IPS-NIHi7 (cell line): Measurements from ENCODE around the gene PTBP3.
"Not testable (repeated sequence)": the region's sequence is repeated elsewhere in the genome, so short reads cannot be mapped to it uniquely, and the experiment has no call there.

Source experiments
- DNase-seq: peaks from one replicate; pipeline ENCODE4 v3.0.0; 2012; ENCODE audit warnings: mixed read lengths; ENCODE audit errors: extremely low spot score

The PTBP3 gene

GRCh38 chr9:112207451-112207850 lies 126.0 kb downstream of the PTBP3 start:
- DNase-seq, result no peak

GRCh38 chr9:112203536-112203935 lies 129.9 kb downstream of the PTBP3 start:
- no peak for DNase-seq

DNA sequence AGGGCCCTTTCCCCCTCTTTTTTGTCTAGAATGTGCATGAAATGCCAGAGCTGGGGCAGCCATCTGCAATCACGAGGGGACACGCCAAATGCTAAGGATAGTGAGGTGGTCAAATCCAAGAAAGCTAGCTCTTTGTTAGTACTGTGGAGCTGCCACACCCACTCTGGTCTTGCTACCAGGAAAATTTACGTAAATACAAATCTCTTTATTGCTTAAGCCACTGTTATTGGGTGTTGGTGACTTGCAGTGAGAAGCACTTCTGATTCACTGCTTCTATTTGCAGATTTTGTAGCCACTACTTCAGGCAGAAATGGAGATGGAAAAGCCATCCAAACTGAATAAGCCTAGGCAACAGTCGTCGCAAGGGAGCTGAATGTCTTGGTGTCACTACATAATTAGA lies 132.7 kb downstream of the PTBP3 start:
- DNase-seq, result no peak

GRCh38 chr9:112198646-112199045 lies 134.8 kb downstream of the PTBP3 start:
- DNase-seq, result no peak

GRCh38 chr9:112194969-112195431 lies 138.4 kb downstream of the PTBP3 start:
- no peak for DNase-seq

GRCh38 chr9:112193572-112194288 lies 139.7 kb downstream of the PTBP3 start:
- DNase-seq, result no peak

DNA sequence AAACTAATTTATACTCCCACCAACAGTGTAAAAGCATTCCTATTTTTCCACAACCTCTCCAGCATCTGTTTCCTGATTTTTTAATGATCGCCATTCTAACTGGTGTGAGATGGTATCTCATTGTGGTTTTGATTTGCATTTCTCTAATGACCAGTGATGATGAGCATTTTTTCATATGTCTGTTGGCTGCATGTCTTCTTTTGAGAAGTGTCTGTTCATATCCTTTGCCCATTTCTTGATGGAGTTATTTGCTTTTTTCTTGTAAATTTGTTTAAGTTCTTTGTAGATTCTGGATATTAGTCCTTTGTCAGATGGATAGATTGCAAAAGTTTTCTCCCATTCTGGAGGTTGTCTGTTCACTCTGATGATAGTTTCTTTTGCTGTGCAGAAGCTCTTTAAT lies 143.1 kb downstream of the PTBP3 start:
- DNase-seq, result not testable (repeated sequence)

- DNase-seq, result no peak
Measured at GRCh38 chr9:112188884-112189283, 144.5 kb downstream of the PTBP3 start.

GRCh38 chr9:112187404-112187803 lies 146.0 kb downstream of the PTBP3 start:
- DNase-seq, result no peak

- no peak for DNase-seq
Measured at GRCh38 chr9:112186695-112187094, 146.7 kb downstream of the PTBP3 start.

- no peak for DNase-seq
Measured at GRCh38 chr9:112184946-112185345, 148.5 kb downstream of the PTBP3 start.

- DNase-seq, result no peak
Measured at GRCh38 chr9:112184221-112184620, 149.2 kb downstream of the PTBP3 start.

- DNase-seq, result no peak
Measured at GRCh38 chr9:112180387-112180881, 153.0 kb downstream of the PTBP3 start.

GRCh38 chr9:112179816-112180215 lies 153.6 kb downstream of the PTBP3 start:
- no peak for DNase-seq

DNA sequence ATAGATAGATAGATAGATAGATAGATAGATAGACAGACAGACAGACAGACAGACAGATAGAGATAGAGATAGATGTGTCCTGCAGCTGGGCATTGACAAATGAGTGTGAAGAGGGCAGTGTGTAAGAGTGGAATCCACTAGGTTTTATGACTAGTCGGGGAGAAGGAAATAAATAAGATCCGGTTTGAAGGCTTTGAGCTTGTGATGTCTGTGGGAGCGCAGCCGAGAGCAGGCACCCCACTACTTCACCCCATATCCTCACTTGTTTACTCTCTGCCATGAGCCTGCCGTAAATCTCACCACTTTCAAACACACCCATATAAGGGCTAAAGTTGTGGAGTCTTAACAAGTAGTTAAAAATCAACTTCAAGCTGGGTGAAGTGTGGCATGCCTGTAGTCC lies 156.9 kb downstream of the PTBP3 start:
- DNase-seq, result no peak

DNA sequence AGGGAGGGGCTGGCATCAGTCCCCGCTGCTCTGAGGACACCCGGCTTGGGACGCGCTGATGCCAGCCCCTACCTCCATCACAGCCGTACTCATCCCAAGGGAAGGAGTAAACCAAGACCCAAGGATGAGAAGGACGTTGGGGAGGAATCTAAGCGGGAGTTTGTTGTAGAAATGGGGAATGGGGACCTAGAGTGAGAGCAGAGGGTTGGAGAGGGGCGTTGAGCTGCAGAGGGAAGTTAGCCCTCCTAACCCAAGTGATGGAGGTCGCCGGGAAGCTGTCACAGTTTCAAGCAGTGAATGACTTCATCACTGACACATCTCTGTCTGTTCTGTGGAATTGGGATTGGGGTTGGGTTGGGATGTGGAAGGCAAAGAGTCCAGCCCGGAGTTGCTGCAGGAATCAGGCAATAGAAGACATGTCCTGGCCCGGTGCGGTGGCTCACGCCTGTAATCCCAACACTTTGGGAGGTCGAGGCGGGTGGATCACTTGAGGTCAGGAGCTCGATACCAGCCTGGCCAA lies 157.6 kb downstream of the PTBP3 start:
- DNase-seq, result peak; percentile 43

- peak; percentile 58 for DNase-seq
Measured at GRCh38 chr9:112174965-112175795, 158.2 kb downstream of the PTBP3 start, which contains the start of gene SUSD1. Gene SUSD1, minus strand, starts transcription at chr9:112175297. Its CDS starts 62 bp downstream, at chr9:112175235.

DNA sequence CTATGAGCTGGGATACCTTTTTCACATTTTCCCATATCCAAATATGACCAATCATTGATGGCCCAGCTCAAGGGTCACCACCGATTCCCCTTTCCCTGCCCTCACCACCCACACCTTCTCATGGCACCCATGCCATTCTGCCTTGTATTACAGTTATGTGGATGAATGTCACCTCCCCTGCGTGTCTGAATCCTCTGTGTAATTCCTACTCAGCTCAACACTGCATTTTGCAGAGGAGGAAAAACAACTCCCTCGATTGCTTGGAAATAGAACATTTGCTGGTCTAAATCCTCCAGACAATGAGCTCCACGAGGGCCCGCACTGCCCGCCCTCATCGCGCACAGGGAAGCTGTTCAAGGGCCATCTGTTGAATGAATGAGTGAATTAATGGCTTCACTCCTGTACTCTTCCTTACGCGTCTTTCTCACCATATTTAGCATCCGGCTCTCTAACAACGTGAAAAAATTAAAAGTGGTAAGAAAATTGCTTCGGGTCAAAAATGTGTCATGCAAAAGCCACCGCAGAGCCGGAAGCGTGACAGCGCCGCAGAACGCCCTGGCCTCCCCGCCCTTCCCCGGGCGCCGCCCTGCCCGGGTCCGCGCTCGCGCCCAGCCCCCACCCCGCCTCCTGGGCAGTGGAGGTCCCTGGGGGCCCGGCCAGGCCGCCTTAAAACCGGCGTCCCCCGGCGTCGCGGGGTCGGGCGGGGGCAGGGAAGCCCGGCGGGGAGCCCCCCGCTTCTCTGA lies 159.0 kb downstream of the PTBP3 start:
- peak; percentile 56 for DNase-seq

DNA sequence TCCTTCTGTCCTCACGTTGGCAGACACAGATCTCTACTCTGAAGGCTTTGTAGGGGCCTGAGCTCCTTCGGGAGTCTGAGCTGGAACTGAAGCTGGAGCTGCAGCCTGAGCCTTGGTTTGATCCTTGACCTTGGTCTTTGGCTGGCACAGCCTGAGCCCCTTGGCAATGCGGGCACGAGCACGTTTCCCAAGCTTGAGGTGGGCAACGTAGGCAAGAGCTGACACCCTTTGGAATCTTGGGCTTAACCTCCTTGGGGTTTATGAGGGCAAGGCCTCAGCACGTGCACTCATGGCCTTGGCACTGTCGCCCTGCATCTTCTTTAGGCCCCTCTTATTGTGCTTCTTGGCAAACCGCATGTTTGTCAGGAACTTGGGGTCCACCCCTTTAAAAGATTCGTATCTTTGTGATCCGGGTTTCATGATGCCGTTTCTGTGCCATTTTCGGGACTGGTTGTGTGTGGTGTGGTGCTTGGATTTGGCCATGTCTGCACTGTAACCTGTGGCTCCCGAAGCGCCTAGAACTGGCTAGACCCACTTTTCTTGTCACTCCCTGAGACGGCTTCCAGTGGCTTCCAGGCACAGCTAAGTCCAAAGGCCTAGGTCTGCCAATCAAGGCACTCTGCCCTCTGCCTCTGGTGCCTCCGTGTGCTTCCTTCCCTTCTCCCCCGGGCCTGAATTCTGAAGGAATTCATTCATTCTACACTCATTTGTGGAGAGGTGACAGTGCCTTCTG lies 159.8 kb downstream of the PTBP3 start:
- DNase-seq, result no peak

DNA sequence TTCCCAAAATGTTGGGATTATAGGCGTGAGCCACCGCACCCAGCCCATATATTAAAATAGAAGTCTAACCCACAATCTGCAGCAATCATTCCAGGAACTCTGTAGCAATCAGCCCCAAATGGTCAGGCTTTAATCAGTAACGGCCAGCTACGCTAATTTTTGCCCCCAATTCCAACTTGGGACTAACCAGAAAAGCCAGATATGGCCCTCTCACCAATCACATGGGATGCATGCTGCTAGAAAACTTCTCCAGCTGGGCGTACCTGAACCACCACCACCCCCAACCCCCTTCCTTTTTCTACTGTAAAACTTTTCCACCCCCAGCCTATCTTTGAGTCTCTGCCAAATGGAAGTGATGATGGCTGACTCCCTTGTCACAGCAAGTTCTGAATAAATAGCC lies 162.5 kb downstream of the PTBP3 start:
- DNase-seq, result no peak

DNA sequence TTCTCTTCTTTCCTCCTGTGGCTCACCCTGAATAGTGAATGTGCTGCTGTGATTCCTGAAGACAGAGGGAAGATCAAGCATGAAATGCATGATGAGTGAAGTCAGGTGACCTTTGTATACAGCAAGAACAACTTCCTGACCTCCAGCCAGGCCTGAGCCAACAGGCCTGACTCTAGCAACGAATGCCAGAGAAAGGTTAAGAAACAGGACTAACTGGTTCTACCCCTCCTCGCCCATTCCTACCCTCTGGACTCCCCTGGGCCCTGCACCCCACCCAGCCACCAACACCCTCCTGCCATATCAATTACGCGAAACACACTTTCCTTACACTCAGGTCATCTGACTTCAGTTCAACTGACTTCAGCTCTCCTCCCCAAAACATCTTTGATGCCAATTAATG lies 163.2 kb downstream of the PTBP3 start:
- no peak for DNase-seq
